ENCODE data around the gene SLC2A14. TPM values are rescaled to one million over a fixed set of nuclear protein-coding genes. Genes with fewer than 3 reads are reported as not detected.

The SLC2A14 gene
- total RNA-seq, 4 donors from 2014 or later: 0.66 TPM; not detected in 3

DNA sequence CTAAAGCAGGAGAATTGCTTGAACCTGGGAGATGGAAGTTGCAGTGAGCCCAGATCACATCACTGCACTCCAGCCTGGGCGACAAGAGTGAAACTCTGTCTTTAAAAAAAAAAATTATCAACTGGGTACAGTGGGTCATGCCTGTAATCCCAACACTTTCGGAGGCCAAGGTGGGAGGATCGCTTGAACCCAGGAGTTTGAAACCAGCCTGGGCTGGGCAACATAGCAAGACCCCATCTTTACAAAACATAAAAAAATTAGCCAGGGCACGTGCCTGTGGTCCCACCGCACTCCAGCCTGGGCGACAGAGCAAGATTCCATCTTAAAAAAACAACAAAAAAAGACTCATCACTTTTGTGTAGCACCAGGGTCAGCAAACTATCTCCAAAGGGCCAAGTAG lies 90.7 kb downstream of the SLC2A14 start:
- TF ChIP-seq, protein P1, sequence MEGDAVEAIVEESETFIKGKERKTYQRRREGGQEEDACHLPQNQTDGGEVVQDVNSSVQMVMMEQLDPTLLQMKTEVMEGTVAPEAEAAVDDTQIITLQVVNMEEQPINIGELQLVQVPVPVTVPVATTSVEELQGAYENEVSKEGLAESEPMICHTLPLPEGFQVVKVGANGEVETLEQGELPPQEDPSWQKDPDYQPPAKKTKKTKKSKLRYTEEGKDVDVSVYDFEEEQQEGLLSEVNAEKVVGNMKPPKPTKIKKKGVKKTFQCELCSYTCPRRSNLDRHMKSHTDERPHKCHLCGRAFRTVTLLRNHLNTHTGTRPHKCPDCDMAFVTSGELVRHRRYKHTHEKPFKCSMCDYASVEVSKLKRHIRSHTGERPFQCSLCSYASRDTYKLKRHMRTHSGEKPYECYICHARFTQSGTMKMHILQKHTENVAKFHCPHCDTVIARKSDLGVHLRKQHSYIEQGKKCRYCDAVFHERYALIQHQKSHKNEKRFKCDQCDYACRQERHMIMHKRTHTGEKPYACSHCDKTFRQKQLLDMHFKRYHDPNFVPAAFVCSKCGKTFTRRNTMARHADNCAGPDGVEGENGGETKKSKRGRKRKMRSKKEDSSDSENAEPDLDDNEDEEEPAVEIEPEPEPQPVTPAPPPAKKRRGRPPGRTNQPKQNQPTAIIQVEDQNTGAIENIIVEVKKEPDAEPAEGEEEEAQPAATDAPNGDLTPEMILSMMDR (IDR thresholded peaks at IDR 0.05; ENCODE audit: low read depth): no peak

DNA sequence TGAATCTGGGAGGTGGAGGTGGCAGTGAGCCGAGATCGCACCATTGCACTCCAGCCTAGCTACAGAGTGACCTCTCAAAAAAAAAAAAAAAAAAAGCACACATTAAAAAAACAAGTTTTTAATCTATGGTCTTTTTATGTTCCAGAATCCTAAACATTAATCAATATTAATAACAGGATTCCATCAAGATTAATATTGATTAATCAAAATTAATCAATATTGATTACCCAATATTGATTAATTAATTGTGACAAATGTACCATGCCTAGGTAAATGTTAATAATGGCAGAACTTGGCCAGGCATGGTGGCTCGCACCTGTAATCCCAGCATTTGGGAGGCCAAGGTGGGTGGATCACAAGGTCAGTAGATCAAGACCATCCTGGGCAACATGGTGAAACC lies 91.4 kb downstream of the SLC2A14 start:
- TF ChIP-seq, protein P1 (IDR thresholded peaks at IDR 0.05; ENCODE audit: low read depth): no peak

DNA sequence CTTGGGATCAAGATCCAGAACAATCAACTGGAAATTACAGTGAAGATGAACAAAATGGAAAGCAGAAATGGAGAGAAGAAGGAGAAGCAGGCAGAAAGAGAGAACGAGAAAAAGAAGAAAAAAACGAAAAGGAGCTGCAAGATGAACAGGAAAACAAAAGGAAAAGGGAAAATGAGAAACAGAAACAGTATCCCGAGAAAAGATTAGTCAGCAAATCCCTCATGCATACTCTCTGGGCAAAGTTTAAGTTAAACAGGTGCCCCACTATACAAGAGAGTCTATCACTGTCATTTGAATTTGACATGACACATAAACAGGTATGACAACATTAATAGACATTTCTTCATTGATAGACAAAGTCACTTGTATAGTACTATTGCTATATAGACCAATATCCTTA lies 102.7 kb downstream of the SLC2A14 start:
- TF ChIP-seq, protein P1 (IDR thresholded peaks at IDR 0.05; ENCODE audit: low read depth): no peak

Small RNA genes within 50 kb of the gene (small RNA-seq; reads per million reads assigned to genes)
- 0.49 reads per million for gene RF00019

Other genes starting within 250 kb of the SLC2A14 start
- not detected for gene APOBEC1, start 207.0 kb downstream of the SLC2A14 start, total RNA-seq
- not detected for gene GDF3, start 177.1 kb downstream of the SLC2A14 start, total RNA-seq
- under 1 TPM in 1 of 4 donors, not detected in 3; 0.44 TPM for gene DPPA3, start 161.5 kb downstream of the SLC2A14 start, total RNA-seq
- not detected for gene CLEC4C, start 125.5 kb downstream of the SLC2A14 start, total RNA-seq
- not detected for gene NANOGNB, start 107.7 kb downstream of the SLC2A14 start, total RNA-seq
- gene NANOG, start 83.5 kb downstream of the SLC2A14 start, total RNA-seq: under 1 TPM in 1 of 4 donors, not detected in 3; 0.19 TPM
- gene SLC2A3, start 63.3 kb upstream of the SLC2A14 start, total RNA-seq: 100 to 1,000 TPM in 2 of 4 donors, 10 to 100 TPM in 2; 43.9 to 163 (median 105) TPM
- gene FOXJ2, start 159.8 kb upstream of the SLC2A14 start, total RNA-seq: 10 to 100 TPM; 10.9 to 23.0 (median 13.3) TPM
- gene C3AR1, start 193.4 kb upstream of the SLC2A14 start, total RNA-seq: 100 to 1,000 TPM in 1 of 4 donors, 10 to 100 TPM in 3; 10.4 to 108 (median 29.4) TPM
- 10 to 100 TPM; 29.9 to 36.5 (median 33.7) TPM for gene NECAP1, start 209.4 kb upstream of the SLC2A14 start, total RNA-seq